H1 (cell line): Measurements from ENCODE around the gene NT5C1A. TPM values are rescaled to one million over a fixed set of nuclear protein-coding genes. Genes with fewer than 3 reads are reported as not detected.

Experiments
- EZH2 ChIP-seq: fragments of 200-600 bp; sonication (generic); IDR thresholded peaks from 2 replicates; pipeline ENCODE4 v1.7.1; 2012; ENCODE audit warnings: low read depth, mild to moderate bottlenecking, moderate library complexity, low read length, inconsistent platforms; ENCODE audit not compliant: severe bottlenecking
- NRF1 ChIP-seq: IDR thresholded peaks from 2 replicates; pipeline ENCODE4 v1.6.1; 2011; ENCODE audit warnings: mild to moderate bottlenecking, low read depth, low read length, improper control_type of control experiment
- POLR2A ChIP-seq, 2 experiments: IDR thresholded peaks; 1 replicate in 1 of 2; 2 replicates in 1 of 2; pipeline ENCODE4 v1.6.1; 2011; ENCODE audit warnings: low read depth in 2 of 2, low read length in 2 of 2, mild to moderate bottlenecking in 2 of 2; ENCODE audit errors: control extremely low read depth in 1 of 2
- SP4 ChIP-seq: IDR thresholded peaks from 2 replicates; pipeline ENCODE4 v1.6.1; 2012; ENCODE audit warnings: low read length, inconsistent platforms
- TAF1 ChIP-seq: IDR thresholded peaks from 2 replicates; pipeline ENCODE4 v1.6.1; 2011; ENCODE audit warnings: mild to moderate bottlenecking, low read depth, low read length
- USF2 ChIP-seq: IDR thresholded peaks from 2 replicates; pipeline ENCODE4 v1.6.1; 2011; ENCODE audit warnings: low read length, improper control_type of control experiment
- polyA plus RNA-seq, 7 experiments: library from polyadenylated mRNA; depleted of rRNA in 3 of 7; stranded (reverse) in 5 of 7; unstranded in 2 of 7; fragments of >200 nt in 5 of 7; fragments of 200-250 nt in 2 of 7; gene quantifications; 1 replicate in 5 of 7; 2 replicates in 1 of 7; 4 replicates in 1 of 7; pipeline versions ENCODE4 v1.2.1 to v1.2.3, GENCODE V29; 2011 to 2013; ENCODE audit warnings: missing spikeins in 2 of 7, mixed read lengths in 2 of 7
- total RNA-seq: library from RNA; stranded (reverse); fragmentation: NEBNext Ultra II Directional; extraction: Animal tissue kit (Norgen Biotek cat#: 25700); gene quantifications from 2 replicates; pipeline ENCODE4 v1.2.1, GENCODE V29; 2021
- TF ChIP-seq, protein P1 (sequence below): IDR thresholded peaks from 2 replicates; pipeline ENCODE4 v1.6.1; 2012; ENCODE audit warnings: inconsistent platforms

NT5C1A gene
- total and polyA plus RNA-seq, 2 of the 8 experiments (the other 6 are each of a cell fraction or from before 2014, with no cell fraction given) = not detected

- TF ChIP-seq SP4 = no peak
- TF ChIP-seq NRF1 = no peak
- TF ChIP-seq EZH2 = no peak
- TF ChIP-seq TAF1 = no peak
- TF ChIP-seq POLR2A (IDR thresholded peaks at IDR 0.05; ENCODE audit: control extremely low read depth in 1 of 2, low read depth in 2 of 2, low read length in 2 of 2) = no peak
- TF ChIP-seq, protein P1, sequence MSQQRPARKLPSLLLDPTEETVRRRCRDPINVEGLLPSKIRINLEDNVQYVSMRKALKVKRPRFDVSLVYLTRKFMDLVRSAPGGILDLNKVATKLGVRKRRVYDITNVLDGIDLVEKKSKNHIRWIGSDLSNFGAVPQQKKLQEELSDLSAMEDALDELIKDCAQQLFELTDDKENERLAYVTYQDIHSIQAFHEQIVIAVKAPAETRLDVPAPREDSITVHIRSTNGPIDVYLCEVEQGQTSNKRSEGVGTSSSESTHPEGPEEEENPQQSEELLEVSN = no peak
- no peak for TF ChIP-seq USF2
Observed at GRCh38 chr1:39653546-39654031, 18.3 kb downstream of the NT5C1A start (continued).
